OCI-LY7 (cell line): ENCODE data around the gene ELFN1. TPM values are rescaled to one million over a fixed set of nuclear protein-coding genes. Genes with fewer than 3 reads are reported as not detected.

Experiments
- BruUV-seq: library from RNA; stranded (reverse); fragments of 400-500 nt; replicated peaks from 2 replicates; lab custom pipeline; 2021; lab: Mats Ljungman, UMichigan
- CTCF ChIA-PET: fragments of 300-600 bp; sonication (Branson Sonifier 250); formaldehyde crosslinking; loops from one replicate; lab custom pipeline; 2022; ENCODE audit warnings: antibody characterized with exemption; ENCODE audit not compliant: unreplicated experiment; lab: Charles Lee
- POLR2A ChIA-PET: fragments of 300-600 bp; sonication (Branson Sonifier 250); formaldehyde crosslinking; loops from one replicate; lab custom pipeline; 2022; ENCODE audit warnings: antibody characterized with exemption; lab: Charles Lee
- DNase-seq: peaks from one replicate; pipeline ENCODE4 v3.0.0-alpha.2; 2015; ENCODE audit warnings: low spot score
- H2AFZ ChIP-seq: fragments of 200-600 bp; sonication (generic), shearing (Covaris generic); 2 replicates; pipeline ENCODE4 v1.6.1; 2014; ENCODE audit warnings: mild to moderate bottlenecking, antibody characterized with exemption, low read length, moderate library complexity
- H3K27ac ChIP-seq: fragments of 200-600 bp; sonication (generic); 2 replicates; pipeline ENCODE4 v1.5.1; 2014; ENCODE audit warnings: mixed run types, low read depth, mild to moderate bottlenecking, moderate library complexity, low read length, inconsistent platforms; ENCODE audit not compliant: poor library complexity, severe bottlenecking
- H3K36me3 ChIP-seq: fragments of 200-600 bp; sonication (generic); 2 replicates; pipeline ENCODE4 v1.6.1; 2014; ENCODE audit warnings: mild to moderate bottlenecking, antibody characterized with exemption, low read length, moderate library complexity, mixed read lengths; ENCODE audit not compliant: insufficient read depth
- H3K4me1 ChIP-seq: fragments of 200-600 bp; sonication (generic); 2 replicates; pipeline ENCODE4 v1.5.1; 2014; ENCODE audit warnings: mild to moderate bottlenecking, low read length; ENCODE audit not compliant: insufficient read depth, poor library complexity, severe bottlenecking
- H3K4me2 ChIP-seq: fragments of 200-600 bp; sonication (generic); 2 replicates; pipeline ENCODE4 v1.6.1; 2014; ENCODE audit warnings: mild to moderate bottlenecking, low read length
- H3K4me3 ChIP-seq: fragments of 200-600 bp; sonication (generic); 2 replicates; pipeline ENCODE4 v1.5.1; 2014; ENCODE audit warnings: mild to moderate bottlenecking, low read depth, low read length; ENCODE audit not compliant: poor library complexity, severe bottlenecking
- H3K79me2 ChIP-seq: fragments of 200-600 bp; sonication (generic); 2 replicates; pipeline ENCODE4 v1.6.1; 2016; ENCODE audit warnings: low read depth, mild to moderate bottlenecking, low read length, moderate library complexity, mixed read lengths; ENCODE audit not compliant: insufficient read depth
- H3K9me2 ChIP-seq: fragments of 200-600 bp; sonication (generic); 2 replicates; pipeline ENCODE4 v1.6.1; 2016; ENCODE audit warnings: mild to moderate bottlenecking, low read length, mixed read lengths; ENCODE audit not compliant: insufficient read depth
- H3K9me3 ChIP-seq: fragments of 200-600 bp; sonication (generic); 2 replicates; pipeline ENCODE4 v1.6.1; 2014; ENCODE audit warnings: mild to moderate bottlenecking, mixed run types, low read length, mixed read lengths
- H4K20me1 ChIP-seq: fragments of 200-600 bp; sonication (generic); 2 replicates; pipeline ENCODE4 v1.6.1; 2014; ENCODE audit warnings: mild to moderate bottlenecking, antibody characterized with exemption, low read length, moderate library complexity, mixed read lengths; ENCODE audit not compliant: insufficient read depth
- EZH2phosphoT487 ChIP-seq: fragments of 200-600 bp; sonication (generic); IDR thresholded peaks from 2 replicates; pipeline ENCODE4 v1.6.1; 2018; ENCODE audit warnings: low read depth, borderline replicate concordance, mild to moderate bottlenecking, mixed run types, antibody characterized with exemption, low read length, moderate library complexity, mixed read lengths
- intact Hi-C: fragments of 100-400 bp; cut with micrococcal nuclease; formaldehyde crosslinking; loops from one replicate; pipeline ENCODE4 v1.10.0; 2022; ENCODE audit not compliant: unreplicated experiment
- total RNA-seq, 2 experiments: library from RNA; depleted of rRNA in 1 of 2; stranded (reverse); fragments of >200 nt in 1 of 2; shearing (Covaris generic) in 1 of 2; gene quantifications; 2 replicates each; pipeline ENCODE4 v1.2.3, GENCODE V29; 2014 to 2022
- TF ChIP-seq, protein P1 (sequence below): fragments of 200-600 bp; sonication (generic); conservative IDR thresholded peaks from 2 replicates; pipeline ENCODE4 v1.5.1; 2014; ENCODE audit warnings: mild to moderate bottlenecking, antibody characterized with exemption, low read length, moderate library complexity, mixed read lengths

ELFN1 gene
- total RNA-seq, 2 experiments from 2014 or later: not detected

DNA sequence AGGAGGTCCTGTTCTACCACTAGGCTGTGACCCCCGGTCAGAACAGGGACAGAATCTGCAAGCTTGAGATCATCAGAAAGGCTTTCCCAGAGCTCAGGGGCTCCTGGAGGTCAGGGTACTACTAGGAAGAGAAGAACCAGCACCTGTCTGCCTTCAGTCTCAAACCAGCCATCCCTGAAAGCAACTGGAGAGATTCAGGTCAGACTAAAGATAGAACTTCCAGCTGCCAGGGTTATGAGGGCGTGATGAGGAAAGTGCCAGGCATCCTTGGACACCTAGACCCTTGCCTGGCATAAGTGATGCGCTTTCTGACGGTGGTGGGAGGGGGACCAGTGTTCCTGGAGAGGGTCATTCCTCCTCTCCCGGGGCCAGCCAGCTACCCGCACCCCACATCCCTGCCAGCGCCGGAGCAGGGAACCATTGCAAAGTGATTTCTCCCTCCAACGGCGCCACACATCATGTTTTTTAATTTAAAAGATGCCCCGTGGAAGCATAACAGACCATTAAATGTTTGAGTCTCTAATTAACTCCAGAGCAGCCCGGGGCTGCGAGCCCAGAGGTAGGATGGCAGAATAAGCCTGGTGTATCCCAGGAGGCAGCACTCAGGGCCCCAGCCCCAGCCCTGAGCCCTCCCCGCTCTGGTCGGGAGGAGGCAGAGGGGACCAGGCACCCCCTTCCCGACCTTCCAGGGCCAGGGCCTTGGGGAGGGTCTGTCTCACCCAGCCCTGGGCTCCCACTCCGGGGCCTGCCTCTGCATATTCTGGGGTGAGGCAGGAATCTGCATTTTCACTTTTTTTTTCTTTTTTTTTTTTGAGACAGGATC lies 64.0 kb downstream of the ELFN1 start:
- Histone ChIP-seq H3K79me2 (no peaks in the 10 kb centered on the region), H3K9me2 (no peaks in the 10 kb centered on the region), H3K4me1 (no peaks in the 10 kb centered on the region), H3K9me3 (no peaks in the 10 kb centered on the region), H4K20me1 (no peaks in the 10 kb centered on the region), H3K4me2 (no peak overlapping the region), H3K4me3 (no peak overlapping the region), H2AFZ (no peak overlapping the region), H3K27ac (no peak overlapping the region), H3K36me3 (no peaks in the 10 kb centered on the region)
- no peak for DNase-seq
- POLR2A ChIA-PET: no interaction called here
- intact Hi-C loops: no loop called here
- no peak for TF ChIP-seq EZH2phosphoT487
- TF ChIP-seq, protein P1, sequence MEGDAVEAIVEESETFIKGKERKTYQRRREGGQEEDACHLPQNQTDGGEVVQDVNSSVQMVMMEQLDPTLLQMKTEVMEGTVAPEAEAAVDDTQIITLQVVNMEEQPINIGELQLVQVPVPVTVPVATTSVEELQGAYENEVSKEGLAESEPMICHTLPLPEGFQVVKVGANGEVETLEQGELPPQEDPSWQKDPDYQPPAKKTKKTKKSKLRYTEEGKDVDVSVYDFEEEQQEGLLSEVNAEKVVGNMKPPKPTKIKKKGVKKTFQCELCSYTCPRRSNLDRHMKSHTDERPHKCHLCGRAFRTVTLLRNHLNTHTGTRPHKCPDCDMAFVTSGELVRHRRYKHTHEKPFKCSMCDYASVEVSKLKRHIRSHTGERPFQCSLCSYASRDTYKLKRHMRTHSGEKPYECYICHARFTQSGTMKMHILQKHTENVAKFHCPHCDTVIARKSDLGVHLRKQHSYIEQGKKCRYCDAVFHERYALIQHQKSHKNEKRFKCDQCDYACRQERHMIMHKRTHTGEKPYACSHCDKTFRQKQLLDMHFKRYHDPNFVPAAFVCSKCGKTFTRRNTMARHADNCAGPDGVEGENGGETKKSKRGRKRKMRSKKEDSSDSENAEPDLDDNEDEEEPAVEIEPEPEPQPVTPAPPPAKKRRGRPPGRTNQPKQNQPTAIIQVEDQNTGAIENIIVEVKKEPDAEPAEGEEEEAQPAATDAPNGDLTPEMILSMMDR: no peak
- CTCF ChIA-PET: no interaction called here
- no TSS peak for BruUV-seq

DNA sequence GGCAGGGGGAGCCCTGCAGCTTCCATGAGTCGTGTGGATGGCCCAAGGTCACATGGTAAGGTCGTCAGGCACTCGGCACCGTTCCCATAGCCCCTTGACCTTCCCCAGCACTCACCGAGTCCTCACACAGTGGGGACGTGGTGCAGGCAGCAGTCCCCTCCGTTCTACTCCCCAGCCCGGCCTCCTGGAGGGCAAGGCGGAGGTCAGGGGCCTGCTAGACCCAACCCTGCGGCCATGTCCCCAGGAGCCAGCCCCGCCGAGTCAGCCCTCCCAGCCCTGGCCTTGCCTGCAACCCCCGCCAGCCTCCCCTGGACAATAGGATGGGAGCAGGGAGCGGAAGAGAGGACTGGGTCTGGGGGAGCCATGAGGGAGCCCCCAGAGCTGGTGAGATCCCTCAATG lies 65.2 kb downstream of the ELFN1 start:
- TF ChIP-seq, protein P1: no peak
- no peak for TF ChIP-seq EZH2phosphoT487
- H3K36me3 ChIP-seq: no peaks in the 10 kb centered on the region
- CTCF ChIA-PET: no interaction called here
- H3K4me1 ChIP-seq: no peaks in the 10 kb centered on the region
- H2AFZ ChIP-seq: no peak overlapping the region
- no peak overlapping the region for H3K4me2 ChIP-seq
- H3K79me2 ChIP-seq: no peaks in the 10 kb centered on the region
- no peaks in the 10 kb centered on the region for H3K9me3 ChIP-seq
- no peak for DNase-seq
- no TSS peak for BruUV-seq
- POLR2A ChIA-PET: no interaction called here
- no peaks in the 10 kb centered on the region for H3K9me2 ChIP-seq
- H4K20me1 ChIP-seq: no peaks in the 10 kb centered on the region
- intact Hi-C loops: no loop called here
- H3K4me3 ChIP-seq: no peak overlapping the region
- H3K27ac ChIP-seq: no peak overlapping the region

DNA sequence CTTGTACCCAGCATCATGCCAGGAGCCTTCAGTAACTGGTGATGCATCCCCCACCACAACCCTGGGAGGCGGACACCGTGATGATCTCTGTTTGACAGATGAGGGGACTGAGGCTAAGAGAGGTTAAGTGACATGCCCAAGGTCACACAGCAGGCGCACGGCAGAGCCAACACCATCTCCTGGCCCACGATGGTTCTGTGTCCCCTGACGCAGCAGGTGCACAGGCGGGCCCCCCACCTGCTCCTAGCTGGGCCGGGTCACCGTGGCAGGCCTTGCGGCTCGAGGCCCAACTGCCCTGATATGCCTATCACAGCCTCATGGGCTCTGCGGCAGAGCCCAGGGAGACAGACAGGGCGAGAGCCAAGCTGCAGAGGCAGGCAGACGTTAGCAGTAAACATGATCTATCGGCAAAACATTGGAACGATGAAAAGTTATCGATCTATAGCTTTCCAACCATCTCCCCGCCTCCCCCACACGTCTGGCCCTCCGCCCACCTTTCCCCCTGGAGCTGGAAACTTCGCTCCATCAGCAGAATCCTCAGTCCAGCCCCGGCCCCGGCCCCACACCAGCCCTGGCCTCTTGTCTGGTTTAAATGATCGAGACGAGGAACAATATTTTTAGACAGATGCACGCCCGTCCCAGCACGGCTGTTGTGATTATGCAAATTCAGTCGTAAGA lies 65.9 kb downstream of the ELFN1 start:
- BruUV-seq: no TSS peak
- intact Hi-C loops: no loop called here
- POLR2A ChIA-PET: no interaction called here

More for the DNA sequence above, 65.9 kb downstream of the ELFN1 start:
- Histone ChIP-seq H3K4me2 (no peak overlapping the region), H3K27ac (no peak overlapping the region), H4K20me1 (no peaks in the 10 kb centered on the region), H3K79me2 (no peaks in the 10 kb centered on the region), H3K4me1 (no peaks in the 10 kb centered on the region), H3K36me3 (no peaks in the 10 kb centered on the region), H3K9me3 (no peaks in the 10 kb centered on the region), H2AFZ (no peak overlapping the region), H3K9me2 (no peaks in the 10 kb centered on the region), H3K4me3 (no peak overlapping the region)
- TF ChIP-seq EZH2phosphoT487: no peak
- TF ChIP-seq, protein P1: no peak
- DNase-seq: no peak
- CTCF ChIA-PET: no interaction called here
